Activated T-cell treated with anti-CD3 and anti-CD28 coated beads, Interleukin-2, amount 50 U/mL, for 48 hours (primary cell): ENCODE data around the gene ERLIN1.

Source experiments
- DNase-seq, 2 experiments: peaks; one replicate each; pipeline ENCODE4 v3.0.0-alpha.2; 2020

The ERLIN1 gene

DNA sequence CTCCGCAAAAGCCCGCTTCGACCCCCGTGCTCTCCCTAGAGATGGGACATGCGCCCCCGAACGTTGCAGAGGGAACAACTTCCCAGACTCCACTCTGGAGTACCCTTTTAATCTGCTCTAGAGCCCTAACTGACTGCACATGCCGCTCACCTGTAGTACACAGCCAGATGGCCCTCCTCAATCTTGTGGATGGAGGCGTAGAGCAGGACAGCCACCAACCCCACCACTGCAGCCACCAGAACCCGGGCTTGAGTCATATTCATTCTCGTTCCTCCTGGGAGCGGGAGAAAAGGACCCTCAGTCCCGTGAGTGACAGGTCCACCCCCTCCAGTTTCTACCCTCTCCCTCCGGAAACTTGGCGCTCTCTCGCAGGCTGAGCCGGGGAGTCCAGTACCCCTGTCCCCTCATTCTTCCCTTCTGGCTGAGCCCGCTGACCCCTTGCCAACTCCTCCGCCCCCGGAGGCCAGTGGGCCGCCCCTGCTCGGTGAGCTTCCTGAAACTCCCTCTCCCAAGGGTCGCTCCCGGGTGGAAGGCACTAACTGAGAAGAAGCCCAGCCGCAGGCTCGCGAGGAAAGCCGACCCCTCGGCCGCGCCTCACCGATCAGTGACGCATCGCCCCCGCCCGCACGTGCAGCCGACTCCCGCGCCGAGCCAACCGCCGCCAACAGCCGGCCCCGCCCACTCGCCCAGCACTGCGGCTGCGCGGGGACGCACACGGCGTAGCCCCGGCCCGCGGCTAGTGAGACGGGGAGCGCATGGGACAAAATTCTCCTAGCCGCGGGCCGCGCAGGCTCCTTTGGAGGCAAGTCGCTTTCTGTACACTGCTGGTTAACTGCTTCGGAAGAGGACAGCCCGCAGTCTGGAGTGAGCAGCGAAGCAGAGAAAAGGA lies at the start of gene ERLIN1:
Gene ERLIN1 (minus strand): TSS at position 666 of the 889 bp plus-strand sequence. CDS start 403 bp downstream, at position 263.
- peak; percentile 94 to 96 for DNase-seq

DNA sequence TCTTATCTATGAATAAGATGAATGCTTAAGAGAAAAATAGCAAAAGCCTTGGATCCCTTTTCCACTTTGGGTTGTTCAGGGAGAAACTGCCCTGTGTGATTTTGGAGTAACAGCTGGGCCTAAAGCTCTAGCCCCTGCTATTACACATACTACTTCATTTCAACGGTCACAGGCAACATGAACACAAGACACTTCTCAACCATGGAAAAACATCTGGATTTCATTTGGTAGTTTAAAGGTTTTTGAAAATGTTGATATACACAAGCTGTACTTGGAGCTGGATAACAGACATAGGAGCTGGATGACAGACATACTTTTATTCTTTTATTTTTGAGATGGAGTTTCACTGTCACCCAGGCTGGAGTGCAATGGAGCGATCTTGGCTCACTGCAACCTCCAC lies 46.3 kb upstream of the ERLIN1 start:
- no peak for DNase-seq

DNA sequence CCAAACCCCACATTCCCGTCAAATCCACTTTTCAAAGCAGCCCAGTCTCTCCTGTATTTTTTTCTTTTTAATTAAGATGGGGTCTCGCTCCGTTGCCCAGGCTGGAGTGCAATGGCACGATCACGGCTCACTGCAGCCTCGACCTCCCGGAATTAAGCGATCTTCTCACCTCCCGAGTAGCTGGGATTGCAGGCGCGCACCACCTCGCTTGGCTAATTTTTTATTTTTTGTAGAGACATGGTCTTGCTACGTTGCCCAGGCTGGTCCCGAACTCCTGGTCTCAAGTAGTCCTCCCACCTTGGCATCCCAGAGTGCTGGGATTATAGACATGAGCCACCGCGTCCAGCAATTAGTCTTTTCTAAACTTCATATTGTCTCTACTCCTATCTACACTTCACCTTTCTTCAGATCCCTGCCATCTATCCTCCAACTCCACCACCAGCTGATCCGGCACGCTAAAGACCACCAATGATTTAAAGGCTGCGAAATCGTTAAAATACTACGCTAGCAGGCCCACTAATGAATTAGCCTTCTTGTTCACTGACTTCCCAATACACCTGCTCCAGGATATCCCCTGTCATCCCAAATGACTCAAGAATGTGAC lies 44.1 kb upstream of the ERLIN1 start:
- DNase-seq: peak in 1 of 2 experiments; percentile 24

DNA sequence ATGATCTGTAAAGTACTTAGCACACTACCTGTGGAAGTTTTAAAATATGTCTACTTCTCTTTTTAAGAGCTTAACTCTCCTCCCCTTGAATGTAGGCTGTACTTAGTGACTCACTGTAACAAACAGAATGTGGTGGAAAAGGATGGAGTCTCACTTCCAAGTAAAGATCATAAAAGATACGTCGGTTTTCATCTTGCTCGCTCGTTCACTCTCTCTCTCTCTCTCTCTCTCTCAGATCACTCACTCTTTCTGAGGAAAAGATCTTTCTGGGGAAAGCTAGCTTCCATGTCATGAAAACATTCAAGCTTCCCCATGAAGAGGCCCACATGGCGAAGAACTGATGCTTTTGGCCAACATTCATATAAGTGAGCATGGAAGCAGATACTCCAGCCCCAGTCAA lies 38.0 kb upstream of the ERLIN1 start:
- DNase-seq: no peak

DNA sequence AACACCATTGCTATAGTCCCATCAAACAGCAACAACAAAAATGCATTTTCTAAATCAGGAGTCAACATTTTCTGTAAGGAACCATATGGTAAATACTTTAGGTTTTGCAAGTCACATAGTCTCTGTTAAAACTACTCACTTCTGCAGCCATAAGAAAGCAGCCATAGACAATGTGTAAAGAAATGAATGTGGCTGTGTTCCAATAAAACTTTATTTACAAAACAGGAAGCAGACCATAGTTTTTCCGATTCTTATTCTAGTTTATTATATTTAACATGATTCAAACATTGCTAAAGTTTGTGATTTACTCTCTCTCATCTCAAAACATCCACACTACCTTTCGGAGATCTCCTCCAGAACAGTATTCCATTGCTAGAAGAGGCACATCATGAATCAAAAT lies 36.7 kb upstream of the ERLIN1 start:
- DNase-seq: no peak

DNA sequence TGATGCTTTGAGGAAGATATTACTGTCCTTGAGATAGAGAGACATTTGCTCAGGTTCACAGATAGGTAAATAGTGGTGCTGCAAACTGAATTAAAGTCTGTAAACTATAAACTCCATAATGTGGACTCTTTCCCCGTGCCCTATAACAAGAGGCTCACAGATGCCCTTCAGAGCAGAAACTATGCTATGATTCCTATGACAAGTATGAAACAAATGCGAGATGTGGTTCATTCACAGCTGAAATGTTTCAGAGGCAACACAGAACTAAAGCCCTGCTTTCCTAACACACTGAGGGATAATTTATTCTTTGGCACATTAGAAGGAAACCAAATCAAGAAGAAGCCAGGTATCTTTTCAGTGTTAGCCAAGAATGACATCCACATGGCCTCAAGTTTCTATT lies 30.2 kb upstream of the ERLIN1 start:
- DNase-seq: no peak

DNA sequence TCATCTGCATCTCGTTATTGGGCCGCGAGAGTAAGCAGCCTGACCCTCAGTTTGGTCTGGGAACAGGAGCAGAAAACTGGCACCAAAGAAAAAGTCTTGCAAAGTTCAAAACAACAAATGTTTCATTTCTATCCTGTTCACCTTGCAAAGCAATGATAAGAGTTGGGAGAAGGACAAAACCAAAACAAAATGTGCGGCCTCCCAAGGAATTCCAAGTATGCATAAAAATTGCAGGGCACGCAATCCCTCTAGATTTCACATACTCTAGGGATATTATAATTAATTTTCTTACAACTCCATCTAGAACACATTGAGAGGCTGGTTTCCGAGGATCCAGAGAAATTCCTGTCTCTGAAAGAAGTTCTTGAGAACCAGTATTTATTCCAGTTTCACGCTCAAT lies 23.5 kb upstream of the ERLIN1 start:
- DNase-seq: no peak

DNA sequence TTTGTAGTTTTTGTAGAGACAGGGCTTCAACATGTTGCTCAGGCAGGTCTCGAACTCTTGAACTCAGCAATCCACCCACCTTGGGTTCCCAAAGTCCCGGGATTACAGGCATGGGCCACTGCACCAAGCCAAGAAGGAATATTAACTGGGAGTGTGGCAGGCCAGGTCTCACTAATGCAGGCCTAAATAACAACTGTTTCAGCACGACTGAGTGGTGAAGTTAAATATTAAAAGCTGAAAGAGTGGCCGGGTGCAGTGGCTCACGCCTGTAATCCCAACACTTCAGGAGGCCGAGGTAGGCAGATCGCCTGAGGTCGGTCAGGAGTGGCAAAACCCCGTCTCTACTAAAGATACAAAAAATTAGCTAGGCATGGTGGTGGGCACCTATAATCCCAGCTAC lies 22.4 kb upstream of the ERLIN1 start:
- no peak for DNase-seq

DNA sequence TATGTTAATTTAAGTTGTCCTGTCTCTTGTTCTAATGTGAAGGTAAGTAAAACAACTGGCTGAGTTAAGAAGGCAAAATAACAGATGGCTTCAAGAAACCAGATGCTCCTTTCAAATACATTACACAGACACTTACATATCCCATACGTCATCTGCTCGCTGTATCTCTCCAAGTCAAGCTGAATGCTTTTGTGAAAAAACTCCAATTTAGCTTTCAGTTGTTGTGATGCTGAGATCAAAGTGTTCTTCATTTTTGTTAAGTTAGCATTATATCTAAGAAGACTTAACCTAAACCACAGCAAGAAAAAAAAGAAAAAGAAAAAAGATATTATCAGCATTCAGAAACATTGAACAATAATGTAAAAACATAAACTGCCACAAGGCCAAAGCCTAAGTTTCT lies 18.5 kb upstream of the ERLIN1 start:
- no peak for DNase-seq

DNA sequence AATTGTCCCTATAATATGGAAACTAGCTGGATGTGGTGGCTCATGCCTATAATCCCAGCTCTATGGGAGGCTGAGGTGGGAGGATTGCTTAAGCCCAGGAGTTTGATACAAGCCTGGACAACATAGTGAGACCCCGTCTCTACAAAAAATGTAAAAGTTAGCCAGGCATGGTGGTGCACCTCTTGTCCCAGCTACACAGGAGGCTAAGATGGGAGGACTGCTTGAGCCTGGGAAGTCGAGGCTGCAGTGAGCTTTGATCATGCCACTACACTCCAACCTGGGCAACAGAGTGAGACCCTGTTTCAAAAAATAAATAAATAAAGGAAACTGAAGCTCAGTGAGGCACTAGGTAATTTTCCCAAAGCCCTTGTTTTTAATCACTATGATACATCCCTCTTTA lies 15.7 kb upstream of the ERLIN1 start:
- no peak for DNase-seq

DNA sequence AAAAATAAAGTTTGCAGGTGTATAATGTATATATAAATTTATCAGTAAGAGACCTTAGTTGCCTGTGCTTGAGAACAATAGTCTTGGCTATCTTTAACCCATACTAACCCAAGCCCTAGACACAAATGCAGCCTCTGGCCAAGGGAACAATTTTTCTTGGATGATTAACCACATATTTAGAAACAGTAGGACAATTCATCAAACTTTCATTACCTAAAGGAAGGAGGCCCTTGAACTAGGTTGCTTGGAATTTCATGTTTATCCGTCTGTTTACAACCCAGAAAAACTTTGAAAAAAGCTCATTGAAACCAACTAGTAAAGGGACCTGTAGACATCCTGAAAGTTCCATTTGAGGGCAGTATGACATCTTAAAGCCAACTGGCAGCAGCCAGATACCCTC lies 8.9 kb upstream of the ERLIN1 start:
- no peak for DNase-seq

DNA sequence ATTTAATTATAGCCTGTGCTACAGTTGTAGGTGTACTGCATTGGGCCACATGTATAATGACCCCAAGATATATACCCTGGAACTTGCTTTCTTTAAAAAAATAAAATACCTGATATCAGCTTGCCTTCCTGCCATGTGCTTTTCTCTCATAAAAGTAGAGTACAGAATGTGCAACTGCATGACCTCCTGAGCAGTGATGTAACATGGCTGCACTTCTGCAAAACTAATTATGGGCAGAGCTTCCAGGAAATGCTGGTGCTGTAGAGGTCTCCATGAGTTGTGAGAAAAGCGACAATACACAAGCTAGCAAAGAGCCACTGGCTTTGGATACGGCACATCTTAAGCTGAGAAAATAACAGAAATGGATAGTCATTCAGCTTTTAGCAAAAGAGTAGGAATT lies 6.5 kb upstream of the ERLIN1 start:
- no peak for DNase-seq

DNA sequence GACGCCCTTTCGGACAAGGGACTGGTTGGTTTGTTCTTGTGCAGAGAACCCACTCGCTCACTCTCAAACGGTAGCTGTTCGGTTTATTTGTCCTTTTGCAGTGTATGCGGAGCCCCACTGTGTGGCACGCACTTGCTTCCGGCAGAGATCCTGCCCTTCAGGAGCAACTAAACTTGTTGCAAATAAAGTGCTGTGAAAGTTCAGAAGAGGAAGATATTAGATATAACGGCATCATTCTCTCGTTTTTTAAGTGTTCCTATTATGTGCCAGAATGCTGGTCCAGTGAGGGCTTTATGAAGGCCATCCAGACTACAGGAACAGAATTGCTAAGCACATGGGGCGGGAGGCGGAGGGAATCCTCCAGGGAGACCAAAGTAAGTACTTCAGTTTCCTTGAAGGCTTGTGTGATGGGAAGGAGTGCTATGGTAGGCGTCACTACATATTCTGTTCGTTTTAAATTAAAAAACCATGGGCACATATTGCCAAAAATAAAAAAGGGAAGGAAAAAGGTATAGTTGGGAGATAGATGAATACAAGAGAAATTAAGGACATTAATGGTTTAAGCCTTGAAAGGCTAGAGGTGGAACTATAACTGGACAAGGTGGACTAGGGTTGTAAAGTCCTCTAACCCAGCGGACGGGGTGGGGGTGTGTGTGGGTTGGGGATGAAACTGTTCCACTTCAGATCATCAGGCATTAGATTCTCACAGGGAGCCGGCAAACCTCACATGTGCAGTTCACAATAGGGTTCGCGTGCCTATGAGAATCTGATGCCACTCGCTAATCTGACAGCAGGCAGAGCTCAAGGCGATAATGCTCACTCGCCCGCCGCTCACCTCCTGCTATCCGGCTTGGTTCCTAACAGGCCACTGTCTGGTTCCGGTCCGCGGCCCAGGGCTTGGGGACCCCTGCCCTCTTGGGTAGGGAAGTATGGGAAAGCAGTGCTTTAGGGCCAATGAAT lies 704 bp upstream of the ERLIN1 start:
- peak; percentile 40 to 50 for DNase-seq

DNA sequence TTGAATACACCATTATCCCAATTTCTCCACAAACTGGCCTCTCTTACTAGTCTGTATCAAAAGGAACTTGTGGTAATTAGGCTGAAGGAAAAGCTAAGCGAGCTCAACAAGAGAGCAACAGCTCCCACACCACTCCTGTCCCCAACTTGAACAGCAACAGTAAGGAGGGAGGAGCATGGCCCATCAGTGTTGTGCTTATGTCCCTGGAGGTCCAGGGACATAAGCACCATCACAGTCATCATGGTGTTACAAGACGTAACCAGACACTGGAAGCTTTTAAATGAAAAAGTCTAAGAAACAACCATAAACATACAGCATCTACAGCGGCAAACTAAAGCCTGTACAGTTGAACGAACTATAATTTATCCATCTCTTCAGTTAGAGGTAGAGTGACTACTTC lies 989 bp downstream of the ERLIN1 start:
- DNase-seq: peak in 1 of 2 experiments; percentile 25

DNA sequence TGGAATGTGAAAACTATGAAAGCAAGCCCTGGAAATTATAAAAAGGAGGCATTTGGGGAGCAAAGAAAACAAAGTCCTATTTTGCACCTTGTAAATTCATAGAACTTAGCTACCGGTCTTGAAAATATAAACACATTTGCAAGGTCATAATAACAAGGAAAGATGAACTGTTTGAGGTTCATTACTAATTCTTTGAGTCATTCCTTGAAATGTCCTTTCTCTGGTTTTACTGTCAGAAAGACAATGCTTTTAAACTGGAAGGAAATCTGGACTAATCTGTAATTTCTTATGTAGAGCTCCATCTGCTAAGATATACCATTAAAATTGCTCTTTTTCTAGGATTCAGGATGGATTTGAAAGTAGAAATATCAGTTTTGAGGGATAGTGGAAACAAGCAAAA lies 1.4 kb downstream of the ERLIN1 start:
- DNase-seq: no peak

DNA sequence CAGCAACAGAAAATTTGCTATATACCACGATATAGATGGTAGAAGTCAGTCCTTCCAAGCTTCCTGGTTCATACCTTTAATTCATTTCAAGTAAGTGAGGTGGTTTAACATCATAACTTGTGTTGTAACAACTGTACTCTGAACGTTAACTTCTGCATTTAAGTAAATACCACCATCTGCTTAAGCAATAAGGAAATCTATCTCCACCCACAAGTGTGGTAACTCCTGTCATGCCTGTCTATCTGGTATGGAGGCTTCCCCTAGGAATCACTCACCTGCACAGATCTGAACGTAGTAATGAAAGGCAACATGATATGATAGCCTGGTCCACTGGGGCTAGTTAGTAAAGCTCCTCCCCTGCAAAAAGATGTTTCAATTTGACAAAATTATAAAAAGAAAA lies 2.3 kb downstream of the ERLIN1 start:
- no peak for DNase-seq

DNA sequence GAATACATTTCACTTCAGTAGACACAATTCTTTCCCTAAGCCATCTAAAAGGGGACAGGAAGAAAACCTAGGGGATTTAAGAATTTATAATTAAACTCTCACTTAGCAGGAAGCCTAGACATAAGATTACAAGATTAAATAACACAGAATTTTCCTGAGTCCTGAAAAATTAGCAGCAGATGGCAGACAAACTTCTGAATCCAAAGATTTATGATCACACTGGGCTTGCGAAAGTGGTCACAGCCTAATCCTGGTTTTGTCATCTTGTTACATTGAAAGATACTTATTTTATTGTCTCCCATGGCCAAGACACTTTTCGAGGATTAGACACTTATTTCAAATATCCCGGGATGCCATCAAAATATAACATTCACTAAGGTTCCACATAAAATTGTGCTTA lies 2.9 kb downstream of the ERLIN1 start:
- no peak for DNase-seq

DNA sequence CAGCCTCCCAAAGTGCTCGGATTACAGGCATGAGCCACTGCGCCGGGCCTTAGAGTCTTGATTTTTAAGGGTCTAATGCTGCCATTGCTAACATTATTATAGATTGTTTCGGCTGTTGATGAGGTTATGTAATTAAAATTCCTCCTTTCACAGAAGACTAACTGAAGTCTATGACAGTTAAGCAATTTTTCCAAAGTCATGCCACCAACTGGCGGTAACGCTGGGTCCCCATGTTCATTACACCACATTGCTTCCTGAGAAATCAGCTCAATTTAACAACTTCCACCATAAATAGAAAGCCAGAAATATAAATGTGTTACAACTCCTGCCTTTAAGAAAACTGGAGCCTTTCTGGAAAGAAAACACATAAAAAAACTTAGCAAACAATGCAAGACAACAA lies 3.5 kb downstream of the ERLIN1 start:
- no peak for DNase-seq

DNA sequence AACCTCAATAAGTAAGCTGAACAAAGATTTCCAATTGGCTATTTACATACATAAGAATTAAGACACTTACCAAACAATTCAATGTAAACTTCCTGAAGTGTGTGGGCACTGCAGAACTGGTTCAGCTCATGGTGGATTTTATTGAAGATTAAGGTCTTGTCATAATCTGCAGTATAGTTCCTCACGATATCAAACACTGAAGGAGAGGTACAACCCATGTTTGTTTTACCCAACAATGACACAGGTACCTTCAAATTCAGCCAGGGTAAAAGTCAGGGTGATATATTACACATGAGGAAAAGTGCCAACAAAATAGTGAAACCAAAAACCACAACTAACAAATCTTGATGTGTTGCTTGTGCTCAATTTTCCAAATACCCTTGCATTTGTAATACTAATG lies 10.0 kb downstream of the ERLIN1 start:
- DNase-seq: no peak

DNA sequence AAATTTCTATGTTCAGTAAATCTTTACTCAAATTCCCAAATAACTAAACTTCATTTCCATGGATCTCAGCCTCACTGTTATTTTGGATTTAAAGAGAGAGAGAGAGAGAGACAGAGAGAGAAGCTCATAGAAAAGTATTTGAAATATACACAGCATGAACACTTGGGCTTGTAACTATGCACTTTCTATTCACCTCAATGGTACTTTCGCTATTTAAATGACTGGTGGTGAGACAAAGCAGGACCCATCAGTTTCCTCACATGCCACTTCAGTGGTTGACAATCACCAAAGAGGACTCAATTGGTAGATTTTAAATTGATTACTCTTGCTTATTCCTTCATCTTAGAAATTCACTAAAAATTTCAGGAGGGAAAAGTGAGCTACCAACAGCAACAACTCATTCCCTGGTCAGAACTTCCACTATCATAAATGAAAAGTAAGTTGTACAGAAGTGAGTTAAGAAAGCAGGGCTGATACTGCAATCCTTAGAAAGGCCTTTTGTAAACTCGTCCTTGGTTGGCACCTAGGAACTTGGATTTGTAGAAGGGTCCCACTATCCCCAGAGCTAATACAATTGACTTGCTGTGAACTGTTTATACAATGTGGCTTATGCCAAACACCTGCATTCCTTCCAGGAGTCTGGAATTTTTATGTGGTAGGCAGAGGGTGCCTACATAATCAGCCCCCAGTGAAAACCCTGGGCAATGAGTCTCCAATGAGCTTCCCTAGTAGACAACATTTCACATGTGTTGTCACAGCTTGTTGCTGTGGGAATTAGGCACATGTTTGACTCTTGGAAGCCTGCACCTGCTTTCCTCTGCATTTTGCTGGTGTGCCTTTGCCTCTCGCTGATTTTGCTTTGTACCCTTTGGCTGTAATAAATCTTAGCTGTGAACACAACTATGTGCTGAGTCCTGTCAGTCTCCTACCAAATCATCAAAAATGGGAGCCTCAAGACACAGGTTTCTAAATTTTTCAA lies 10.8 kb downstream of the ERLIN1 start:
- no peak for DNase-seq

DNA sequence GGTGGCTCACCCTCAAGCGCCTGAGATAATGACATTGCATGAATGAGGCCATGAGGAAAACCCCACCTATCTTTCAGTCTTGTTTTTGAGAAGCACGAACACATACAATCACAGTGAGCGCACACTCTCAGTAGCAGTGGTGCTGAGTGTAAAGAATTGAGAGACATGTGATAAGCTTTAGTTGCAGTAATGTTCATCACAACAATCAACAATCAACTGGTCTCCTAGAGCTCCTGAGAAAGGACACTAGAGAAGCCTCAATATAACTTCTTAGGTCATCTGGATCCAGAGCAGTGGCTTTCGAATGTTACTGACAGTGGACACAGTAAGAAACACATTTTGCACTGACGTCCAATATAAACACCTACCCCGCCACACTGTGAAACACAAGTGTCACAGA lies 12.8 kb downstream of the ERLIN1 start:
- DNase-seq: no peak

DNA sequence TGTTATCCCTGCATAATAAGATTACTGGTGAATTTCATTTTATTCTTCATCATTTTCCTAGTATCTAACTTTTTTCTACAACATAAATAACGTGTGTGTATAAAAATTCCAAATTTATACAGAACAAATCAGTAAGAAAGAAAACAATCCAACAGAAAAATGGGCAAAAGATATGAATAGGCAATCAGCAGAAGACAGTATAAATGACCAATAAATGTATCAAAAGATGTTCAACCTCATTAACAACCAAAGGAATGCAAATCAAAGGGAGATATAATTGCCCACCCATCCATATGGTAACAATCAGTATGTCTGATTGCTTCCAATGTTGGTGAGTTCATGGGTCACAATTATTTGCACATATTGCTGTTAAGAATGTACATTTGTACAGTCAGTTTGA lies 13.5 kb downstream of the ERLIN1 start:
- DNase-seq: no peak
